HepG2 (cell line): ENCODE results near the gene COMMD10. TPM values are rescaled to one million over a fixed set of nuclear protein-coding genes. Genes with fewer than 3 reads are reported as not detected.

Experiments used
- ATAC-seq: fragments of 200-7000 bp; cut with Tn5 transposase; 3 replicates; pipeline ENCODE4 v1.9.1; 2020; ENCODE audit warnings: mild to moderate bottlenecking, moderate library complexity
- BruUV-seq: library from RNA; stranded (reverse); fragments of 400-500 nt; replicated peaks from 2 replicates; lab custom pipeline; 2021; lab: Mats Ljungman, UMichigan
- CTCF ChIA-PET: fragments of 300-600 bp; formaldehyde crosslinking; extraction: SDS; loops from one replicate; lab custom pipeline; 2021; ENCODE audit warnings: low total read pairs, inconsistent platforms, low intra/inter-chr PET ratio; lab: Yijun Ruan, JAX
- POLR2A ChIA-PET: fragments of 350-600 bp; sonication (Branson Sonifier 250); formaldehyde crosslinking; loops from one replicate; lab custom pipeline; 2020; ENCODE audit warnings: antibody characterized with exemption, inconsistent platforms; lab: Yijun Ruan, JAX
- DNase-seq: peaks from one replicate; pipeline ENCODE4 v3.0.0-alpha.2; 2015; ENCODE audit warnings: low spot score
- FAIRE-seq: peaks from 3 replicates; lab custom pipeline; 2011; peaks lifted over from hg19 to GRCh38; lab: Jason Lieb, UNC
- H2AFZ ChIP-seq: one replicate; pipeline ENCODE4 v1.6.1; 2011; ENCODE audit warnings: low read length, inconsistent platforms
- H3K27ac ChIP-seq: fragments of 300-600 bp; 3 replicates; pipeline ENCODE4 v1.8.0; 2011; ENCODE audit warnings: mixed run types, mild to moderate bottlenecking, mixed read lengths, low read length, inconsistent platforms; ENCODE audit not compliant: insufficient read depth; ENCODE audit errors: extremely low read length
- H3K27me3 ChIP-seq, 2 experiments: fragments of 200-600 bp in 1 of 2; 2 replicates in 1 of 2; 3 replicates in 1 of 2; pipeline versions ENCODE4 v1.6.0 to v1.8.0; 2011; ENCODE audit warnings: low read length in 2 of 2, mild to moderate bottlenecking in 2 of 2, moderate library complexity in 2 of 2, inconsistent platforms in 1 of 2; ENCODE audit not compliant: insufficient read depth in 2 of 2, control insufficient read depth in 1 of 2
- H3K36me3 ChIP-seq, 2 experiments: fragments of 200-600 bp in 1 of 2; replicated peaks in 1 of 2; 2 replicates in 1 of 2; 3 replicates in 1 of 2; pipeline versions ENCODE4 v1.5.1 to v1.8.0; 2011; ENCODE audit warnings: low read length in 2 of 2, inconsistent platforms in 1 of 2; ENCODE audit not compliant: insufficient read depth in 2 of 2, control insufficient read depth in 1 of 2
- H3K4me1 ChIP-seq: 2 replicates; pipeline ENCODE4 v1.5.1; 2012; ENCODE audit warnings: low read length, inconsistent platforms; ENCODE audit not compliant: insufficient read depth
- H3K4me2 ChIP-seq: 2 replicates; pipeline ENCODE4 v1.6.0; 2011; ENCODE audit warnings: low read depth, low read length, inconsistent platforms
- H3K4me3 ChIP-seq, 3 experiments: fragments of 200-600 bp in 1 of 3; sonication (generic), shearing (Covaris generic) in 1 of 3; replicated peaks in 1 of 3; 2 replicates each; pipeline ENCODE4 v1.5.1; 2011 to 2016; ENCODE audit warnings: low read length in 3 of 3, inconsistent platforms in 2 of 3, low read depth in 2 of 3, mild to moderate bottlenecking in 2 of 3, control low read depth in 1 of 3, mixed read lengths in 1 of 3; ENCODE audit not compliant: insufficient read depth in 1 of 3
- H3K79me2 ChIP-seq: one replicate; pipeline ENCODE4 v1.6.1; 2011; ENCODE audit warnings: low read length, inconsistent platforms; ENCODE audit not compliant: insufficient read depth
- H3K9ac ChIP-seq: 2 replicates; pipeline ENCODE4 v1.6.0; 2011; ENCODE audit warnings: mild to moderate bottlenecking, low read depth, low read length, inconsistent platforms; ENCODE audit not compliant: insufficient read depth
- H3K9me3 ChIP-seq: 2 replicates; pipeline ENCODE4 v1.5.1; 2012; ENCODE audit warnings: mild to moderate bottlenecking, low read length
- H4K20me1 ChIP-seq: 2 replicates; pipeline ENCODE4 v1.6.0; 2011; ENCODE audit warnings: inconsistent platforms, mild to moderate bottlenecking, low read length, moderate library complexity; ENCODE audit not compliant: insufficient read depth
- FLYWCH1 ChIP-seq: sonication (generic); formaldehyde crosslinking; IDR thresholded peaks from 2 replicates; pipeline ENCODE4 v1.8.1; 2023; ENCODE audit warnings: mild to moderate bottlenecking, missing genetic modification reagents
- NCOR1 ChIP-seq: fragments of 200-600 bp; sonication (generic); IDR thresholded peaks from 2 replicates; pipeline ENCODE4 v1.7.0; 2017; ENCODE audit warnings: antibody characterized with exemption, low read length, borderline replicate concordance
- PBX2 ChIP-seq: IDR thresholded peaks from 2 replicates; pipeline ENCODE4 v1.6.1; 2016; ENCODE audit warnings: control low read depth
- ZBTB40 ChIP-seq, 2 experiments: fragments of 450-650 bp in 1 of 2; sonication (generic) in 1 of 2; formaldehyde crosslinking in 1 of 2; IDR thresholded peaks; 2 replicates each; pipeline versions ENCODE4 v1.6.1 to v1.8.0; 2016 to 2022; ENCODE audit warnings: antibody characterized with exemption in 1 of 2, mild to moderate bottlenecking in 1 of 2, missing genetic modification reagents in 1 of 2
- WGBS: methylation state at CpG from one replicate; pipeline ENCODE4 v1.1.6; 2017; ENCODE audit warnings: low lambda C conversion rate; 5-methylcytosine and 5-hydroxymethylcytosine counted together
- in situ Hi-C: cut with HindIII; loops from 2 replicates; pipeline ENCODE4 v1.10.0; 2017; ENCODE audit warnings: low pct_unique_long_range_greater_than_20kb; ENCODE audit not compliant: extremely low pct_ligation_motif_present
- intact Hi-C: fragments of 100-400 bp; cut with micrococcal nuclease; formaldehyde crosslinking; loops from one replicate; pipeline ENCODE4 v1.10.0; 2022; ENCODE audit not compliant: unreplicated experiment
- polyA plus RNA-seq, 8 experiments: library from polyadenylated mRNA; depleted of rRNA in 3 of 8; stranded (reverse) in 7 of 8; unstranded in 1 of 8; fragments of >200 nt; fragmentation: Illumina TruSeq in 4 of 8; extraction: Trizol in 4 of 8; gene quantifications; 2 replicates each; pipeline versions ENCODE4 v1.2.1 to v1.2.3, GENCODE V29; 2011 to 2016; ENCODE audit warnings: low read depth in 4 of 8, missing spikeins in 1 of 8, mixed read lengths in 1 of 8; ENCODE audit not compliant: insufficient read depth in 1 of 8
- total RNA-seq, 5 experiments: library from RNA; depleted of rRNA; stranded (reverse); fragments of >200 nt; fragmentation: Illumina TruSeq; extraction: Trizol; gene quantifications; 2 replicates each; pipeline ENCODE4 v1.2.3, GENCODE V29; 2016; ENCODE audit warnings: low read depth in 1 of 5

The COMMD10 gene
- total and polyA plus RNA-seq, 2 of the 13 experiments (the other 11 are each of a cell fraction or from before 2014, with no cell fraction given): 16.9 to 39.3 TPM

GRCh38 chr5:116296335-116297072, 211.7 kb downstream of the COMMD10 start (continued):
- no peak for TF ChIP-seq PBX2 (CRISPR knock-in tag)
- no peak for TF ChIP-seq FLYWCH1

GRCh38 chr5:116297296-116297814, 212.5 kb downstream of the COMMD10 start:
- Histone ChIP-seq H3K27ac (no peak overlapping the region), H3K9ac (no peak overlapping the region), H3K4me3 (no peak overlapping the region), H2AFZ (no peak overlapping the region), H3K9me3 (no peaks in the 10 kb centered on the region), H4K20me1 (no peaks in the 10 kb centered on the region), H3K27me3 (no peaks in the 10 kb centered on the region), H3K79me2 (no peaks in the 10 kb centered on the region), H3K36me3 (peaks cover 0 to 2% of the 10 kb centered on the region in 2 experiments; a peak in 1 of 5 replicates), H3K4me2 (no peak overlapping the region), H3K4me1 (peaks cover 17% of the 10 kb centered on the region)
- FAIRE-seq (no peak), DNase-seq (no peak), ATAC-seq (no peak)
- POLR2A ChIA-PET: no interaction called here
- CTCF ChIA-PET: no interaction called here
- TF ChIP-seq NCOR1 (no peak), ZBTB40 (IDR thresholded peaks at IDR 0.05) (peak; percentile 34; the same call in 1 of the 2 replicates), ZBTB40 (CRISPR knock-in tag; IDR thresholded peaks at IDR 0.05) (peak; percentile 90)
- in situ Hi-C loops: no loop called here
- WGBS: 82% methylated on average over 5 of the region's 5 CpGs
- intact Hi-C loops: no loop called here
- no TSS peak for BruUV-seq
